ENCODE results near the gene SS18.

DNA sequence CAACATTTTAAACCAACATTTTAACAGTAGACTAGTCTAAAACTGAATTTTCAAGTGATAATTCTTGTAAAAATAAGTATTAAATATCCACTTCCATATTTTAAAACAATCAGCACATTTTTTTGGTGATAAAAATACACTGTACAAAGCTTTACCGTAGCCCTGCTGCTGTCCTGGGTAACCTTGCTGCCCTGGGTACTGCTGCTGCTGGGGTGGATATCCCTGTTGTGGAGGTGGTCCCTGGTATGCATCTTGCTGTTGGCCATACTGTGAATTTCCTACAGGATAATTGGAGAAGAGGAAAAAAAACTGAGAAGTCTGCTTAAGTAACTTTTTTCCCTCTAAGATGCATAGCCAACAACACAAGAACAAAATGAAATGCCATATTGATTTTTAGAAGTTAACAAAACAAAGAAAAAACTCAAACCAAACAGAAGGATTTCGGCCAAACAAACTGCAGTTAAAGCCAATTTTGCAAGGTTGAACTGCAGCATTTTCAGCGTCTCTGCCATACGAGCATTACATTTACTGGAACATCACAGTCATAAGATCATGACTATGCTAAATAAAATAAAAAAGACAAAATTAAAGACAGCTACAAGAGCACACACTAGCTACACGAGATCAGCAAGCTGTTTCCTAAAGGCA lies 55.4 kb downstream of the SS18 start:
- TF ChIP-seq CTCF (conservative IDR thresholded peaks at IDR 0.05; ENCODE audit: low read length) (no peak), EZH2phosphoT487 (IDR thresholded peaks at IDR 0.05; ENCODE audit: borderline replicate concordance) (no peak)

Data from Loucy (cell line).